Esophagus muscularis mucosa (tissue), 4 donors: Measurements from ENCODE around the gene HES1. TPM values are rescaled to one million over a fixed set of nuclear protein-coding genes. Genes with fewer than 3 reads are reported as not detected.

Experiments
- DNase-seq: peaks from one replicate; pipeline ENCODE4 v3.0.0-alpha.2; 2017; ENCODE audit errors: extremely low spot score
- H3K27ac ChIP-seq, 4 donors: fragments of 200-600 bp; sonication (generic); replicated peaks in 1 of 4; 1 replicate in 3 of 4; 2 replicates in 1 of 4; pipeline ENCODE4 v1.5.1; 2016 to 2019; ENCODE audit warnings: mild to moderate bottlenecking in 1 of 4
- H3K27me3 ChIP-seq, 4 donors: fragments of 200-600 bp; sonication (generic); one replicate each; pipeline versions ENCODE4 v1.5.1 to v1.6.0; 2016 to 2019
- H3K36me3 ChIP-seq, 4 donors: fragments of 200-600 bp; sonication (generic); one replicate each; pipeline ENCODE4 v1.5.1; 2016 to 2019
- H3K4me1 ChIP-seq, 4 donors: fragments of 200-600 bp; sonication (generic); one replicate each; pipeline ENCODE4 v1.5.1; 2016 to 2019
- H3K4me3 ChIP-seq, 4 donors: fragments of 200-600 bp; sonication (generic); 1 replicate in 2 of 4; 2 replicates in 2 of 4; pipeline ENCODE4 v1.5.1; 2016 to 2019; ENCODE audit warnings: mild to moderate bottlenecking in 4 of 4, moderate library complexity in 1 of 4
- H3K9me3 ChIP-seq, 4 donors: fragments of 200-600 bp; sonication (generic); 1 replicate in 3 of 4; 2 replicates in 1 of 4; pipeline ENCODE4 v1.5.1; 2016 to 2019
- EP300 ChIP-seq: sonication (generic); formaldehyde crosslinking; IDR thresholded peaks from one replicate; pipeline ENCODE4 v1.6.1; 2017; ENCODE audit warnings: antibody characterized with exemption
- POLR2A ChIP-seq: fragments of 450-650 bp; IDR thresholded peaks from one replicate; pipeline ENCODE4 v1.6.1; 2017; ENCODE audit warnings: antibody characterized with exemption, moderate library complexity, mild to moderate bottlenecking, low read depth
- POLR2AphosphoS5 ChIP-seq, 2 donors: sonication (generic); formaldehyde crosslinking; IDR thresholded peaks; one replicate each; pipeline ENCODE4 v1.6.1; 2017; ENCODE audit warnings: antibody characterized with exemption in 2 of 2
- WGBS: methylation state at CpG from one replicate; pipeline ENCODE4 v1.1.5; 2018; 5-methylcytosine and 5-hydroxymethylcytosine counted together
- intact Hi-C: fragments of 100-400 bp; cut with DNase I; formaldehyde crosslinking; loops from one replicate; pipeline ENCODE4 v1.15.1; 2023
- total RNA-seq, 4 donors: library from RNA; depleted of rRNA; stranded (reverse); fragments of >200 nt; gene quantifications; one replicate each; pipeline versions ENCODE4 v1.1.0 to v1.2.1, GENCODE V29; 2016
- TF ChIP-seq, protein P1 (sequence below), 3 experiments: fragments of 200-600 bp in 2 of 3; fragments of 450-650 bp in 1 of 3; sonication (generic) in 2 of 3; IDR thresholded peaks; one replicate each; pipeline ENCODE4 v1.5.1; 2017 to 2019; ENCODE audit warnings: antibody characterized with exemption in 3 of 3, mild to moderate bottlenecking in 2 of 3, moderate library complexity in 1 of 3

Gene HES1
- total RNA-seq, 4 donors from 2014 or later, result 12.0 to 32.3 (median 26.9) TPM

DNA sequence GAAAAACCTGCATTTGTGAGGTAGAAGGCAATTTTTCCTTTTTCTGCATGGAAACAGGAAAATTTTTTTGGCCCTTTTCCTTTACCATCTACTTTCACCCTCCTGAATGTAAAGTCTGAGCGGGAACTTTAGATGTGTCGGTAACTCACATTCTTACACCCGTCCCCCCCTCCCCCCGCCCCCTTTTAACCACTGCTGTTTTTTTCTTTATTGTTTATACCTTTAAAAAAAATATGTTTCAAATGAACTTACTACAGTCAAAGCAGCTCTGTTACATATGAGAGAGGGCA is 487 bp upstream of the HES1 start:
- WGBS, result 0% methylated on average over 4 of the region's 4 CpGs
- Histone ChIP-seq H3K4me1 (peaks cover 39 to 87% (median 74%) of the 10 kb centered on the region in 4 donors), H3K9me3 (no peaks in the 10 kb centered on the region), H3K27me3 (no peaks in the 10 kb centered on the region), H3K36me3 (peaks cover 0 to 14% (median 0%) of the 10 kb centered on the region in 4 donors), H3K27ac (peak overlapping the region; percentile 93 to 98 (median 96)), H3K4me3 (peak overlapping the region; percentile 74 to 80 (median 76))
- TF ChIP-seq POLR2AphosphoS5 (IDR thresholded peaks at IDR 0.05), result no peak
- TF ChIP-seq, protein P1, sequence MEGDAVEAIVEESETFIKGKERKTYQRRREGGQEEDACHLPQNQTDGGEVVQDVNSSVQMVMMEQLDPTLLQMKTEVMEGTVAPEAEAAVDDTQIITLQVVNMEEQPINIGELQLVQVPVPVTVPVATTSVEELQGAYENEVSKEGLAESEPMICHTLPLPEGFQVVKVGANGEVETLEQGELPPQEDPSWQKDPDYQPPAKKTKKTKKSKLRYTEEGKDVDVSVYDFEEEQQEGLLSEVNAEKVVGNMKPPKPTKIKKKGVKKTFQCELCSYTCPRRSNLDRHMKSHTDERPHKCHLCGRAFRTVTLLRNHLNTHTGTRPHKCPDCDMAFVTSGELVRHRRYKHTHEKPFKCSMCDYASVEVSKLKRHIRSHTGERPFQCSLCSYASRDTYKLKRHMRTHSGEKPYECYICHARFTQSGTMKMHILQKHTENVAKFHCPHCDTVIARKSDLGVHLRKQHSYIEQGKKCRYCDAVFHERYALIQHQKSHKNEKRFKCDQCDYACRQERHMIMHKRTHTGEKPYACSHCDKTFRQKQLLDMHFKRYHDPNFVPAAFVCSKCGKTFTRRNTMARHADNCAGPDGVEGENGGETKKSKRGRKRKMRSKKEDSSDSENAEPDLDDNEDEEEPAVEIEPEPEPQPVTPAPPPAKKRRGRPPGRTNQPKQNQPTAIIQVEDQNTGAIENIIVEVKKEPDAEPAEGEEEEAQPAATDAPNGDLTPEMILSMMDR (IDR thresholded peaks at IDR 0.05), result no peak
- no peak for TF ChIP-seq POLR2A
- intact Hi-C loops, result loop anchor here (2.0 to 10.0 kb wide), 2 partner anchors 133 to 271 kb away; no protein-coding TSS in a partner anchor
- DNase-seq, result no peak

DNA sequence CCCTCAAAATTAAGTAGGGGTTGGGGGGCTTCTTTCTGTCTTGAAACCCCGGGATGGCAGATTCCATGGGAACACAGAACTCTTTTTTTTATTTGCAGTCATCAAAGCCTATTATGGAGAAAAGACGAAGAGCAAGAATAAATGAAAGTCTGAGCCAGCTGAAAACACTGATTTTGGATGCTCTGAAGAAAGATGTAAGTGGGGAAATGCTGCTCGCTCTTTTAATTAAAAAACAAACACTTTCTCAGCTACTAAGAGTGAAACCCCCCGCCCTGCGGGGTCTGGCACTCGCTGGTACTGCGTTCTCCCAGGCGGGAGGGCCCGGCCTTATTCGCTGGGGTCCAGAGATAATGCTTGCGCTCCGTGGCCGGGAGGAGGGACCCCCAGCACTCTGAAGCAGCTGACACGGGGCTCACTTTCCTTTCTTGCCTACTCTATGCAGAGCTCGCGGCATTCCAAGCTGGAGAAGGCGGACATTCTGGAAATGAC is 615 bp downstream of the HES1 start:
- Histone ChIP-seq H3K9me3 (no peaks in the 10 kb centered on the region), H3K36me3 (peaks cover 0 to 14% (median 0%) of the 10 kb centered on the region in 4 donors), H3K27me3 (no peaks in the 10 kb centered on the region), H3K27ac (peak overlapping the region; percentile 93 to 98 (median 96)), H3K4me3 (peak overlapping the region; percentile 74 to 80 (median 76)), H3K4me1 (peaks cover 36 to 84% (median 70%) of the 10 kb centered on the region in 4 donors)
- intact Hi-C loops, result loop anchor here (10.0 kb wide), 1 partner anchor 272 kb away; no protein-coding TSS in a partner anchor
- under 1% methylated on average over 12 of the region's 17 CpGs for WGBS
- no peak for DNase-seq
- TF ChIP-seq, protein P1 (IDR thresholded peaks at IDR 0.05), result no peak
- TF ChIP-seq POLR2AphosphoS5 (IDR thresholded peaks at IDR 0.05) (no peak), POLR2A (no peak)

DNA sequence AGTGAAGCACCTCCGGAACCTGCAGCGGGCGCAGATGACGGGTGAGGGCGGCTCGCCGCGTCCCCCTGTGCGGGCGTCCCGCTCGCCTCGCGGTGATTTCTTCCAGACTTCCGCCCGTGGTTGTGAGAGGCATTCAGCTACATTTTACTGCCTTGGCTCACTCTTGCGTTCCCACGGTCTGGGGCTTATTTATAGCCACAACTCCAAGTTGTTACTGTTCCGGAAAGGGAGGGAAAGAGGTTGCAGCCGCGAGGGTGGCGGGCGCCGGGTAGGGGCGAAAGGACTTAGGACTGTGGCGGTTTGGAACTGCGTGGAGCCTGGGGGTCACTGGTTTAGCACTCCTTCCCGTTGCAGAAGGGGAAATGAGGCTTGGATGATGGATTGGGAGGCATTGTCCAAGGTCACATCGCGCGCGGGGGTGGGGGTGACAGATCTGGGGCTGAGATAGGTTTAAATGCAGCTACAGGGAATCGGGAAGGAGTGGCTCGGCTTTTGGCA is 1.1 kb downstream of the HES1 start:
- peaks cover 0 to 14% (median 0%) of the 10 kb centered on the region in 4 donors for H3K36me3 ChIP-seq
- H3K9me3 ChIP-seq, result no peaks in the 10 kb centered on the region
- H3K27ac ChIP-seq, result peak overlapping the region; percentile 93 to 98 (median 96)
- peak overlapping the region; percentile 74 to 80 (median 76) for H3K4me3 ChIP-seq
- 0% methylated on average over 16 of the region's 34 CpGs for whole genome bisulfite sequencing
- no peaks in the 10 kb centered on the region for H3K27me3 ChIP-seq
- intact Hi-C loops, result loop anchor here (10.0 kb wide), 1 partner anchor 272 kb away; no protein-coding TSS in a partner anchor
- peak; percentile 25 to 56 for TF ChIP-seq POLR2AphosphoS5 (IDR thresholded peaks at IDR 0.05)
- TF ChIP-seq, protein P1 (IDR thresholded peaks at IDR 0.05), result no peak
- TF ChIP-seq EP300, result no peak
- no peak for TF ChIP-seq POLR2A
- DNase-seq, result no peak
- H3K4me1 ChIP-seq, result peaks cover 41 to 84% (median 74%) of the 10 kb centered on the region in 4 donors

DNA sequence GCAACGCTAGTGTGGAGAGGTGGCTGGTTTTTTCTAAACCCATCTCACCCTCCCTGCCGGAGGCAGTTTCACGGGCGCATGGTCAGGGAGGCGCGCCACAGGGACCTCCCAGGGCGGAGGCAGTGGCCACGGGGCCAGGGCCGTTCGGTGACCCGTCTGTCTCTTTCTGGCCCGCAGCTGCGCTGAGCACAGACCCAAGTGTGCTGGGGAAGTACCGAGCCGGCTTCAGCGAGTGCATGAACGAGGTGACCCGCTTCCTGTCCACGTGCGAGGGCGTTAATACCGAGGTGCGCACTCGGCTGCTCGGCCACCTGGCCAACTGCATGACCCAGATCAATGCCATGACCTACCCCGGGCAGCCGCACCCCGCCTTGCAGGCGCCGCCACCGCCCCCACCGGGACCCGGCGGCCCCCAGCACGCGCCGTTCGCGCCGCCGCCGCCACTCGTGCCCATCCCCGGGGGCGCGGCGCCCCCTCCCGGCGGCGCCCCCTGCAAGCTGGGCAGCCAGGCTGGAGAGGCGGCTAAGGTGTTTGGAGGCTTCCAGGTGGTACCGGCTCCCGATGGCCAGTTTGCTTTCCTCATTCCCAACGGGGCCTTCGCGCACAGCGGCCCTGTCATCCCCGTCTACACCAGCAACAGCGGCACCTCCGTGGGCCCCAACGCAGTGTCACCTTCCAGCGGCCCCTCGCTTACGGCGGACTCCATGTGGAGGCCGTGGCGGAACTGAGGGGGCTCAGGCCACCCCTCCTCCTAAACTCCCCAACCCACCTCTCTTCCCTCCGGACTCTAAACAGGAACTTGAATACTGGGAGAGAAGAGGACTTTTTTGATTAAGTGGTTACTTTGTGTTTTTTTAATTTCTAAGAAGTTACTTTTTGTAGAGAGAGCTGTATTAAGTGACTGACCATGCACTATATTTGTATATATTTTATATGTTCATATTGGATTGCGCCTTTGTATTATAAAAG is 1.8 kb downstream of the HES1 start:
- intact Hi-C loops, result loop anchor here (2.0 to 10.0 kb wide), 2 partner anchors 273 to 357 kb away; no protein-coding TSS in a partner anchor
- TF ChIP-seq, protein P1 (IDR thresholded peaks at IDR 0.05), result peak; percentile 46 to 59 (median 49)
- TF ChIP-seq EP300 (no peak), POLR2A (no peak), POLR2AphosphoS5 (IDR thresholded peaks at IDR 0.05) (peak; percentile 35 to 56)
- no peak for DNase-seq
- 24% methylated on average over 28 of the region's 69 CpGs for WGBS
- Histone ChIP-seq H3K9me3 (no peaks in the 10 kb centered on the region), H3K4me1 (peaks cover 48 to 84% (median 79%) of the 10 kb centered on the region in 4 donors), H3K4me3 (peak overlapping the region; percentile 74 to 80 (median 76)), H3K27ac (peak overlapping the region; percentile 93 to 98 (median 96)), H3K27me3 (no peaks in the 10 kb centered on the region), H3K36me3 (peaks cover 0 to 14% (median 0%) of the 10 kb centered on the region in 4 donors)
